Measurements from ENCODE around the gene EPN1.

EPN1 gene

GRCh38 chr19:55684946-55685681 lies 10.1 kb downstream of the EPN1 start:
- no peak for TF ChIP-seq CTCF (IDR thresholded peaks at IDR 0.05; ENCODE audit: insufficient read depth, low read depth, low read length, missing control alignments)
- no peak for DNase-seq (ENCODE audit: low read depth)
- no peak overlapping the region for H3K4me3 ChIP-seq (ENCODE audit: low read length)

- no peak for TF ChIP-seq CTCF (IDR thresholded peaks at IDR 0.05; ENCODE audit: insufficient read depth, low read depth, low read length, missing control alignments)
- no peak overlapping the region for H3K4me3 ChIP-seq (ENCODE audit: low read length)
- DNase-seq (ENCODE audit: low read depth): no peak
Observed at GRCh38 chr19:55685776-55686175, 10.8 kb downstream of the EPN1 start.

- TF ChIP-seq CTCF (IDR thresholded peaks at IDR 0.05; ENCODE audit: insufficient read depth, low read depth, low read length, missing control alignments): no peak
- no peak for DNase-seq (ENCODE audit: low read depth)
- no peak overlapping the region for H3K4me3 ChIP-seq (ENCODE audit: low read length)
Observed at GRCh38 chr19:55686311-55687050, 11.5 kb downstream of the EPN1 start.

- TF ChIP-seq CTCF (IDR thresholded peaks at IDR 0.05; ENCODE audit: insufficient read depth, low read depth, low read length, missing control alignments): no peak
- DNase-seq (ENCODE audit: low read depth): no peak
- no peak overlapping the region for H3K4me3 ChIP-seq (ENCODE audit: low read length)
Observed at GRCh38 chr19:55687281-55688201, 12.5 kb downstream of the EPN1 start.

- TF ChIP-seq CTCF (IDR thresholded peaks at IDR 0.05; ENCODE audit: insufficient read depth, low read depth, low read length, missing control alignments): no peak
- no peak overlapping the region for H3K4me3 ChIP-seq (ENCODE audit: low read length)
- no peak for DNase-seq (ENCODE audit: low read depth)
Observed at GRCh38 chr19:55688422-55689218, 13.6 kb downstream of the EPN1 start.

Data from epithelial cell of esophagus (primary cell).